ENCODE results near the gene C19orf67.

GRCh38 chr19:14089662-14090508 is 4.3 kb upstream of the C19orf67 start:
- no peak for TF ChIP-seq REST (IDR thresholded peaks at IDR 0.05; ENCODE audit: insufficient read depth in 1 of 2, low read depth in 2 of 2, low read length in 2 of 2)
- TF ChIP-seq POLR2AphosphoS5 (IDR thresholded peaks at IDR 0.05; ENCODE audit: low read depth, low read length) = no peak
- no peak for TF ChIP-seq TAF1 (IDR thresholded peaks at IDR 0.05; ENCODE audit: borderline replicate concordance, insufficient read depth, low read length)
